GM13977 (cell line): Measurements from ENCODE around the gene WDR37.
A peak's percentile ranks its signal among the peaks of the same experiment; 100 is the strongest.

ENCODE experiments used
- DNase-seq: peaks from one replicate; pipeline ENCODE4 v3.0.0; 2012; ENCODE audit warnings: low spot score
- CTCF ChIP-seq: IDR thresholded peaks from 2 replicates; pipeline ENCODE4 v1.5.1; 2012; ENCODE audit warnings: mild to moderate bottlenecking, control low read depth; ENCODE audit not compliant: insufficient read depth; ENCODE audit errors: extremely low read depth, missing control alignments
- in situ Hi-C: fragments of 300-500 bp; cut with MboI; formaldehyde crosslinking; loops from one replicate; pipeline ENCODE4 v1.12.0; 2022; ENCODE audit warnings: low sequenced_read_pairs, low pct_unique_long_range_greater_than_20kb, mixed read lengths, inconsistent platforms; ENCODE audit not compliant: unreplicated experiment

Gene WDR37

GRCh38 chr10:1141701-1142100 is 85.5 kb downstream of the WDR37 start:
- DNase-seq = no peak
- in situ Hi-C loops = no loop called here
- TF ChIP-seq CTCF = no peak

GRCh38 chr10:1142596-1142995 is 86.4 kb downstream of the WDR37 start:
- in situ Hi-C loops = no loop called here
- peak; percentile 47 for TF ChIP-seq CTCF
- no peak for DNase-seq

- DNase-seq = no peak
- in situ Hi-C loops = no loop called here
- TF ChIP-seq CTCF = no peak
Observed at GRCh38 chr10:1147810-1148209, 91.6 kb downstream of the WDR37 start.

- TF ChIP-seq CTCF = no peak
- DNase-seq = no peak
- in situ Hi-C loops = no loop called here
Observed at GRCh38 chr10:1148855-1149605, 92.8 kb downstream of the WDR37 start.

GRCh38 chr10:1149793-1150637 is 93.8 kb downstream of the WDR37 start:
- in situ Hi-C loops = no loop called here
- no peak for TF ChIP-seq CTCF
- no peak for DNase-seq

- in situ Hi-C loops = no loop called here
- no peak for DNase-seq
- no peak for TF ChIP-seq CTCF
Observed at GRCh38 chr10:1150638-1150955, 94.4 kb downstream of the WDR37 start.
